ENCODE results near the gene PTGES.

The PTGES gene

DNA sequence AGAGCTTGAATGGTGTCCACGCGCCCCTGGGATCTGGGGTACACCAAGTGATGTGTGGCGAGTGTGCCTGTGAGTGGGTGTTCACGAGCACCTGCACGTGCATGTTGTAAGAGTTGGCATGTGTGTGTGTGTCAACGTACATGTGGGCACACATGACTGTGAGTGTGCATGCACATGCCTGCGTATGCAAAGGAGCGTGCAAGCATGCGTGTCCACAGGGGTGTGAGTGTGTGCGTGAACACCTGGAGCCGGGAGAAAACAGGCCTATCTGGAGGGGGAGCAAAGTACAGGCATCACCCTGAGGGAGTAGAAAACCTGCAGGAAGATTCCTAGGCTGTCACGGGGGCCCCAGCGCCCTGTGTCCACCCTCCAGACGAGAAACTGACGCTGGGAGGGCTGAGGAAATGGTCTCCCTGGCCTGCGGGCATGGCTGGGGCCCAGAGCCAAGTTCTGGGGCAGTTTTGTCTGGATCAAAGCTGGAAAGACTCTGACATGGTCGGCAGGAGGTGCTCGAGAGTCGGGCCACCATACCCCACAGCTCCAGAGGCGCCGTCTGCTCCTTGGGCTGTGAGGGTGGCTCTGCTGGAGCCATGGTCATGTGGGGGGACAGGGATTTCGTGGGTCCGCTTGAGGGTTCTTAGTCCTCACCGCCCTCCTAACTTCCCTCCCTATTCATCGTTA, 31.8 kb downstream of the PTGES start:
- DNase-seq, result no peak
- no peak for TF ChIP-seq CTCF (IDR thresholded peaks at IDR 0.05)
- peaks cover 33% of the 10 kb centered on the region for H3K4me1 Mint-ChIP-seq
- peaks cover 15% of the 10 kb centered on the region for H3K36me3 Mint-ChIP-seq (ENCODE audit: low read depth)
- no peak overlapping the region for H3K4me3 Mint-ChIP-seq
- H3K27ac Mint-ChIP-seq, result peak overlapping the region; percentile 51
- H3K9me3 Mint-ChIP-seq, result no peaks in the 10 kb centered on the region
- H3K27me3 Mint-ChIP-seq (ENCODE audit: low read depth, poor library complexity), result peaks cover 9% of the 10 kb centered on the region

GRCh38 chr9:129720181-129720864, 32.5 kb downstream of the PTGES start:
- H3K4me1 Mint-ChIP-seq, result peaks cover 34% of the 10 kb centered on the region
- DNase-seq, result peak; percentile 43
- peaks cover 9% of the 10 kb centered on the region for H3K27me3 Mint-ChIP-seq (ENCODE audit: low read depth, poor library complexity)
- H3K4me3 Mint-ChIP-seq, result no peak overlapping the region
- peak; percentile 37 for TF ChIP-seq CTCF (IDR thresholded peaks at IDR 0.05)
- H3K27ac Mint-ChIP-seq, result no peak overlapping the region
- H3K9me3 Mint-ChIP-seq, result no peaks in the 10 kb centered on the region
- H3K36me3 Mint-ChIP-seq (ENCODE audit: low read depth), result peaks cover 15% of the 10 kb centered on the region

DNA sequence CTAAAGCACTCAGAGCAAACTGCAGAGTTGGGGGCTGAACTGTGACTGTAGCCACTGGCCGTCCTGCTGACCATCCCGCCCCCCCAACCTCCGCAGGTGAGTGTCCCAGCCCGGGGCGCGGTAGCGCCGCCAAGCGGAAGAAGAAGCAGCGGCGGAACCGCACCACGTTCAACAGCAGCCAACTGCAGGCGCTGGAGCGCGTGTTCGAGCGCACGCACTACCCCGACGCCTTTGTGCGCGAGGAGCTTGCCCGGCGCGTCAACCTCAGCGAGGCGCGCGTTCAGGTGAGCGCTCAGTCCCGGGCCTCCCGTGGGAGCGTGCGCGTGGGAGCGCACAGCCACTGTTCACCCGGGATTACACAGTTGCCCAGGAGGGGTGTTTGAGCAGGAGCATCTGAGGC, 33.7 kb downstream of the PTGES start:
- Mint-ChIP-seq H3K9me3 (no peaks in the 10 kb centered on the region), H3K27ac (no peak overlapping the region), H3K27me3 (ENCODE audit: low read depth, poor library complexity) (peaks cover 9% of the 10 kb centered on the region), H3K4me3 (no peak overlapping the region), H3K36me3 (ENCODE audit: low read depth) (peaks cover 15% of the 10 kb centered on the region), H3K4me1 (peaks cover 35% of the 10 kb centered on the region)
- DNase-seq, result no peak
- no peak for TF ChIP-seq CTCF (IDR thresholded peaks at IDR 0.05)

DNA sequence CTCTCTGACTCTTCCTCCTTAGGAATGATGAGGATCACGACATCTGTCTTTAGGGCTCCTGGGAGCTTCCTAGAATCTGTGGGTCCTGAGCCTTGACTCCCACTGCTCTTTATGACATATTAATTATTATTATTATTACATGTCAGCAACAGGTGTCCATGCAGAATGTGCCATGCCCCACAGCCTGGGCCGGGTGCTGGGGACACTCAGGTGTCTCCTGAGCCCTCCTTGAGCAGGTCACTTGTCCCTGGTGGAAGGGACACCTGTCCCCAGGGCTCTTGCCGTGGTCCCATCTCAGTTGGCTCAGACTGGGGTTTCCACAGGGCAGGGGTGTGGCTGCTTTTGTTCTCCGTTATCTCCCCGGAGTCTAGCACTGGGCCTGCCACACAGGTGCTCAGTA, 34.2 kb downstream of the PTGES start:
- no peak for DNase-seq
- peaks cover 30% of the 10 kb centered on the region for H3K4me1 Mint-ChIP-seq
- peaks cover 15% of the 10 kb centered on the region for H3K36me3 Mint-ChIP-seq (ENCODE audit: low read depth)
- no peak overlapping the region for H3K4me3 Mint-ChIP-seq
- peaks cover 9% of the 10 kb centered on the region for H3K27me3 Mint-ChIP-seq (ENCODE audit: low read depth, poor library complexity)
- TF ChIP-seq CTCF (IDR thresholded peaks at IDR 0.05), result no peak
- no peaks in the 10 kb centered on the region for H3K9me3 Mint-ChIP-seq
- no peak overlapping the region for H3K27ac Mint-ChIP-seq

DNA sequence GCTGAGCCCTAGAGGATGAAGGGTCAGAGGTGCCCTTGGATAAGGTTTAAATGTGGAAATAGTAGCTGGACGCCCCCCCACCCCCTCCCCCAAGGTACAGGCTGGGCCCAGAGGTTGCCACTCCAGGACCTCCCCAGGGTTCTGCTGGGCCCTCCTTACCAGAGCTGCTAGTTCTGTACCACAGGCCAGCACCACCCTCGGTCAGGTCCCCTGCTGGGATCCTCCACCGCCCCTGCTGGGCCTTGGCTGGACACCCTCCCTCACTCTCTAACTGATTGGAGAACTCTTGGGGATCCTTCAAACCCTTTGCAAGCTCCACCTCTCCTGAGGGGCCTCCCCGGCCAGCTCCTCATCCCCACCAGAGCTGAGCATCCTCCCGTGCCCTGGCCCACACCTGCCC, 34.9 kb downstream of the PTGES start:
- H3K4me1 Mint-ChIP-seq, result peaks cover 27% of the 10 kb centered on the region
- no peak overlapping the region for H3K27ac Mint-ChIP-seq
- no peak overlapping the region for H3K4me3 Mint-ChIP-seq
- H3K9me3 Mint-ChIP-seq, result no peaks in the 10 kb centered on the region
- H3K27me3 Mint-ChIP-seq (ENCODE audit: low read depth, poor library complexity), result peaks cover 9% of the 10 kb centered on the region
- TF ChIP-seq CTCF (IDR thresholded peaks at IDR 0.05), result no peak
- peaks cover 15% of the 10 kb centered on the region for H3K36me3 Mint-ChIP-seq (ENCODE audit: low read depth)
- DNase-seq, result no peak

DNA sequence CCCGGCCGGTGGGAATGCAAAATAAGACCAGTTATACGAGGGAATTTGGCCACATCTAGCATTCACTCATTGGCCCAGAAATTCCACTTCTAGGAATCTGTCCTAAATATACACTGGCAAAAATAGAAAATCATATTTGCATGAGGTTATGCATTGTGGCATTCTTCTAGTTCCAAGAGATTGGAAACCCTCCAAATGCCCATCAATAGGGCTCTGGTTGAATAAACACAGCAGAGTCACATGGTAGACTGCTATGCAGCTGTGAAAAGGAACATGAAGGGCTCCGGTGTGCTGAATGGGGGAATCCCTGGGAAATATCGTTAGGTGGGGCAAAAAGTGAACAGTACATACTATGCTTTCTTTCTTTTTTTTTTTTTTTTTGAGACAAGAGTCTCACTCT, 36.8 kb downstream of the PTGES start:
- Mint-ChIP-seq H3K27ac (no peak overlapping the region), H3K4me3 (no peak overlapping the region), H3K9me3 (no peaks in the 10 kb centered on the region), H3K36me3 (ENCODE audit: low read depth) (peaks cover 15% of the 10 kb centered on the region), H3K4me1 (peaks cover 45% of the 10 kb centered on the region), H3K27me3 (ENCODE audit: low read depth, poor library complexity) (peaks cover 9% of the 10 kb centered on the region)
- no peak for TF ChIP-seq CTCF (IDR thresholded peaks at IDR 0.05)
- no peak for DNase-seq
